Cerebellar nuclear complex (tissue), 1 donor: ENCODE measurements around the gene JAKMIP2.
"Not testable (repeated sequence)": the region's sequence is repeated elsewhere in the genome, so short reads cannot be mapped to it uniquely, and the experiment has no call there.

ENCODE experiments used
- DNase-seq, 2 experiments: peaks; one replicate each; lab custom pipeline; 2025; lab: John Stamatoyannopoulos, UW

JAKMIP2 gene

GRCh38 chr5:147746986-147747385, 35.5 kb downstream of the JAKMIP2 start:
- DNase-seq: no peak

GRCh38 chr5:147743678-147744374, 38.7 kb downstream of the JAKMIP2 start:
- no peak for DNase-seq

DNA sequence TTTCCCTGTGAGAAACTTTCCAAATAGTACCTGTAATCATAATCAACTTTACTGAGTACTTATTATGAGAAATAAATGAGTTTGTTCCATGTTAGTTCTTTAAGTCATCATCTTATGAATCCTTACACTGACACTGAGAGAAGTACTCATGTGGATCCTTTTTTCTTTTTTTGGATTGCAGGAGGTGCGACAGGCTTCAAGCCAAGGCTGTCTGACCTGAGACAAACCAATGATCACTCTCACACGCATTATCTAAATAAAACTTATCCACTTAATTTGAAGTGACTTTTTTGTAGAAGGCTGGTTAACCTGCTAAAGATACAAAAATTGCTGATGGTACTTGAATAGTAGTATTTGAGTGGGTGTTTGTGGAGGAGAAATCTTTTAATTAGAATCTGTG, 39.5 kb downstream of the JAKMIP2 start:
- no peak for DNase-seq

- DNase-seq: no peak
Observed at GRCh38 chr5:147742151-147742550, 40.4 kb downstream of the JAKMIP2 start.

- no peak for DNase-seq
Observed at GRCh38 chr5:147740864-147741263, 41.7 kb downstream of the JAKMIP2 start.

- DNase-seq: no peak
Observed at GRCh38 chr5:147737921-147738320, 44.6 kb downstream of the JAKMIP2 start.

GRCh38 chr5:147735621-147736125, 46.9 kb downstream of the JAKMIP2 start:
- no peak for DNase-seq

DNA sequence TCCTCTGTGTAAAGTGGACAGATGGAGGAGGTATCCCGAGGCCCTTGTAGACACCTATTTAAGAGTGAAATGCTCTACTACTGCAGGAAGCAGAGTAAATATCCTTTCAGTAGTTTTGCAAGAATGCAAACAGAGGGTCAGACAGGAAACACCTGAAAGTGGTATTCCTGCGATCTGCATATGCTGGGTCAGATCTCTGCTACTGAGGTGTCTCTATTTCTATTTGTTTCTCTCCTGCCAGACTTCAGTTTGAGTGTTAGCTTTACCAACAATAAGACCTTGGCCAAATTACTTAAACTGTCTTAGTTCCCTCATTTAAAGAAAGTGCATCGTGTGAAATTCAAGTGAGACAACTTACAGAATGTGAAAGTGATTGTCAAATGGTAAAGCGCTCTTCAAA, 47.6 kb downstream of the JAKMIP2 start:
- DNase-seq: no peak

- DNase-seq: no peak
Observed at GRCh38 chr5:147733075-147733474, 49.5 kb downstream of the JAKMIP2 start.

DNA sequence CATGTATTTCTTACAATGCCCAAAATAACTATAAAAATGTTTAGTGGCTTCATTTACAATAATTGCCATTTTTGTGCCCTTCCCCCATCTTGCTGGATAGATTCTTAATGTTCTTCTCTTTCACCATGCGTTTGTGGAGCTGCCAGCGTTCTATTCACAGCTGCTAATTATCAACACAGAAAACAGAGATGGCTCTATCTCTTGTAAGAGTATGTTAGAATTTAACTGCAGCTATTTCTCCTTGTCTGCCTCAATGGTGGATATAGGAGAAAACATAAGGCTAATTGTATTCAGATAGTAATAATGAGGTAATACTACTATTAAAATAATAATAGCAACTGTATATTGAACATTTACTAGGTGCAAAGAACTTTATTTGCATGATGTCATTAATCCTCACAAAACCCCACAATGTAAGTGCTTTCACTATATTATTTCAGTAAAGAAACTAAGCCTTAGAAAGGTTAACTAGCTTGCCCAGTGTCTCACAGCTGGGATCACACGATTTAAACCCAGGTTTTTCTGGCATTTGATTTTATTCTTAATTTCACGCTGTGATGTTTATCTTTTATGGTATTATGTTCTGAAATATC, 50.1 kb downstream of the JAKMIP2 start:
- DNase-seq: no peak

DNA sequence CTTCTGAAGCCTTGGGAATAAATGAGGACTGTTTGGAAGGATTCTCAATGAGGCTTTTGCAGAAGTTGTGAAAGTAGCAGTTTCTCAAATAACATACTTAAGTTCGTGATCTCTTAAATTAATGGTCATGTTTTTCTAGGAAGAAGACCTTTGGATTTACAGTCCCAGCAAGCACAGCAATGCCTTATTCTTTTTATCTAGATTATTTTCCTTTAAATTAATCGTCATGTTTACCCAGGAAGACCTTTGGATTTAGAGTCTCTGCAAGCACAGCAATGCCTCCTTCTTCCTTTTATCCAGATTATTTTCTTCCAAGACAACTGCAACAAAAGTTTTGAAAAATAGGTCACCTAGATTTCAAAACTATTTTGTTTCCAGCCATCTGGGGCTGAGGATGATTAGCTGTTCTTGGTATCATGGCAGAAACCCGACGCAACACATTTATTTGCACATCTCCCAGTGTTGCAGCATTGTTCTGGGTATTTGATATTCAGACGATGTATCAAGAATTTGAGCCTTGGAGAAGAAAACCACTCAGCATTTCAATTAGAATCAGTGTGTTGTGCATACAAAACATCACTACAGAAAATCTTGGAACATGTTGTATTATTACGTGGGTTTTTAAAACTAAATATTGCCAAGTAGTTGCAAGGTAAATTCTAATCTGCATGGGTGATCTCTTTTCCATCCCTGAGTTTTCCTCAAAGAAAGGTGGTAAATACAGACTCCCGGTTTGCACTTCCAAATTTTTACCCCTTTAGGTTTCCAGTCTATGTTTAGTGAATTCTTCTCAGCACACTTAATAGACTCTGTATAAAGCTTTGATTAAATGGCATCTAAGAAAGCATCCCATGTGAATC, 50.9 kb downstream of the JAKMIP2 start:
- DNase-seq: no peak

DNA sequence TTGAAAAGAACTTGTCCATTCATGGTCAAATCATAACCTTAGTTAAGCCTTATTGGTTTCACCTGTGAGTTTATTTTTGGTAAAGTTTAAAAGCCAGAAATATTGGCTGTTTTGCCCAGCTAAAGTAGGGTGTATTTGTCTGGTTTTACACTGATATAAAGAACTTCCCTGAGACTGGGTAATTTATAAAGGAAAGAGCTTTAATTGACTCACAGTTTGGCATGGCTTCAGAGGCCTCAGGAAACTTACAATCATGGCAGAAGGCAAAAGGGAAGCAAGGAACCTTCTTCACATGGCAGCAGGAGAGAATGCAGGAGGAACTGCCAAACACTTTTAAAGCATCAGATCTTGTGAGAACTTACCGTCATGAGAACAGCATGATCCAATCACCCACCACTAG, 55.3 kb downstream of the JAKMIP2 start:
- DNase-seq: no peak

GRCh38 chr5:147721191-147721960, 61.2 kb downstream of the JAKMIP2 start:
- not testable (repeated sequence) for DNase-seq

DNA sequence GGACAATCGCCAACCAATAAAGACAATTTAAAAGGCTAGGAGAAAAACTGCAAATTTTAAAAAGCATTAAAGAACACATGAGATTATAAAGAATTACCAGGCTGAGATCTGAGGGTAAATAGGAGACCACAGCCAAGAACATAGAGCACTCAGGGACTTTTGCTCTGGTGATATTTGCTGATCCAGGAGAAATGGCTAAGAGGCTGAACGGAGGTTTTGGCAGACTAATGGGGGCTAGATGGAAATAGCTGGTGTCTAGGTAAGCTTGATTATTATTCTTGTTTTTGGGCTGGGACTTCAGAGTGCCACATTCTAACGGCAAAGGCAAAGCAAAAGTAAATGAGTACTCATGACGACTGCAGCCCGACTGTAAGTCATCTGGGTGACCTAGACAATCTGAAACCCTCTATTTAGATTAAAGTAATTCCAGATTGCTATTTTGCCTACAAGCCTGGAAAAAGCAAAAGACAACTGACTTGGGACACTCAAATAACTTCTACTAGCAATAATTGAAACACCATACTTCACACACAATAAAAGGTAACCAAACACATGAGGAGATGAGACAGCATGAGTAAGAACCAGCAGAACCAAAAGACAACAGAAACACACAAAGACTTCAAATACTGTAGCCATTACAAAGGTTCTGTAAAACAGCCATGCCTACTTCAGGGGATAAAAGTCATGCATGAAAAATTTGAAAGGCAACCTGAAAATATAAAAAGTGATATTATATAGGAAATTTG, 68.8 kb downstream of the JAKMIP2 start:
- no peak for DNase-seq

DNA sequence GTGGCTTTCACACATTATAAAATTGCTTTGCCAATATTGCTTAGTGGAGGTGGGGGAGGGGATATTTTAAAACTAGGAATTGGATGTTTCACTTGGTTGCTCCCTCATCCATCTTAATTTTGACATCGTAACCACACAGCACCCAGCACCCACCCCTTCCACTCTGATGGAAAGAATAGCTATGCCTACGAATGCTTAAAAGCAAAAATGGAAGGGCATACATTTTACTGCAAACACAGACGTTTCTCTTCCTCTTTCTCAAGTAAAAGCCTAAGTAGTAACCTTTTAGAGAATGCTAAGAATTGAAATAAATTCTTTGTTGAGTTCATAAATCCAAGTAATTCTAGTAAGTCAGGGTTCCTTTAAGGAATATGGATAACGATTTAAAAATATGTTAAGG, 69.9 kb downstream of the JAKMIP2 start:
- no peak for DNase-seq

- DNase-seq: no peak
Observed at GRCh38 chr5:147712019-147712418, 70.5 kb downstream of the JAKMIP2 start.

DNA sequence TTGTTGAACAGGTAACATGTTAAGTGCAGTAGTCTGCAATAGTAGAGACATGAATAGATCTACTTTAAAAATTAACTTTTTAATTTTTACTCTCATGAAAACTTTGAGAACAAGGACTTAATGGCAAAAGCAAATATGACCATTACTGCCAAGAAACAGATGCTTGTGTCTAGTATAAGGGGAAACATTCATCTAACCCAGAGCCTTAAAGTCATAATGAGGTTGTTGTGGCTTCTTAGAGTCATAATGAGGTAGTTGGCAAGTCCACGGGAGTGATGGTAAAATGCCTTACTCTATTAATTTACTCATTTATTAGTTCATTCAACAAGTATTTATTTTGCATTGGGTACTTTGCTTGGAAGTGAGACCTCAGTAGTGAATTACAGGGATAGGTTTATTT, 71.5 kb downstream of the JAKMIP2 start:
- no peak for DNase-seq

GRCh38 chr5:147708708-147709107, 73.8 kb downstream of the JAKMIP2 start:
- no peak for DNase-seq

- DNase-seq: no peak
Observed at GRCh38 chr5:147704544-147704943, 78.0 kb downstream of the JAKMIP2 start.

DNA sequence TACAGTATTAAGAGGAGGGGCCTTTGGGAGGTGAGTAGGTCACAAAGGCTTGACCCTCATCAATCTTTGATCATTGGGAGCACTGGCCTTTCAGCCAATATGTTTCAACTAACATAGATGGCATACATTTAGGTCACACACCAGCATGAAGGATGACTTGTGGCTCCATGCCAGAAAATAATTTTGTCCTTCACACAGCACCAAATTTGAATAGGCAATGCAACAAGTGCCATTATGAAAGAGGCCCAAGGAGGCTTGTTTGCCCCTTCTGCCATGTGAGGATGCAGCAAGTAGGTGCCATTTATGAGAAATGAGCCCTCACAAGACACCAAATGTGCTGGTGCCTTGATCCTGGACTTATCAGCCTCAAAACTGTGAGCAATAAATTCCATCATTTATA, 81.1 kb downstream of the JAKMIP2 start:
- DNase-seq: no peak

- no peak for DNase-seq
Observed at GRCh38 chr5:147699496-147700088, 82.9 kb downstream of the JAKMIP2 start.
